Endothelial cell of umbilical vein (primary cell): ENCODE measurements around the gene GPR176.

Experiments used
- EZH2 ChIP-seq: IDR thresholded peaks from 2 replicates; pipeline ENCODE4 v1.6.1; 2012; ENCODE audit warnings: borderline replicate concordance, low read depth, mild to moderate bottlenecking, moderate library complexity, low read length, inconsistent platforms; ENCODE audit not compliant: severe bottlenecking
- FOS ChIP-seq: IDR thresholded peaks from 2 replicates; pipeline ENCODE4 v1.6.1; 2011; ENCODE audit warnings: mild to moderate bottlenecking, low read length, moderate library complexity, borderline replicate concordance; ENCODE audit not compliant: insufficient read depth
- GATA2 ChIP-seq: IDR thresholded peaks from 2 replicates; pipeline ENCODE4 v1.7.0; 2011; ENCODE audit warnings: low read depth, mild to moderate bottlenecking, moderate library complexity, mixed read lengths, low read length; ENCODE audit not compliant: insufficient read length, insufficient read depth
- JUN ChIP-seq: IDR thresholded peaks from 2 replicates; pipeline ENCODE4 v1.6.1; 2011; ENCODE audit warnings: borderline replicate concordance, low read depth; ENCODE audit not compliant: insufficient read length, insufficient read depth
- MYC ChIP-seq: IDR thresholded peaks from one replicate; pipeline ENCODE4 v1.6.1; 2011; ENCODE audit warnings: mild to moderate bottlenecking, low read depth, low read length
- POLR2A ChIP-seq: IDR thresholded peaks from 2 replicates; pipeline ENCODE4 v1.6.1; 2012; ENCODE audit warnings: low read depth, mild to moderate bottlenecking, control low read depth, low read length
- POLR2AphosphoS5 ChIP-seq: IDR thresholded peaks from 2 replicates; pipeline ENCODE4 v1.6.1; 2012; ENCODE audit warnings: low read depth, mild to moderate bottlenecking, control low read depth, low read length, moderate library complexity; ENCODE audit not compliant: insufficient read depth
- TF ChIP-seq, protein P1 (sequence below), 2 donors: IDR thresholded peaks; 1 replicate in 1 of 2; 2 replicates in 1 of 2; pipeline ENCODE4 v1.5.1; 2011; ENCODE audit warnings: low read length in 2 of 2, mild to moderate bottlenecking in 2 of 2, moderate library complexity in 2 of 2, control low read depth in 1 of 2, inconsistent platforms in 1 of 2, low read depth in 1 of 2; ENCODE audit not compliant: insufficient read depth in 1 of 2; ENCODE audit errors: extremely low read depth in 1 of 2
- TF ChIP-seq, protein P2 (sequence below): IDR thresholded peaks from 2 replicates; pipeline ENCODE4 v1.6.1; 2011; ENCODE audit not compliant: insufficient read depth, insufficient read length

DNA sequence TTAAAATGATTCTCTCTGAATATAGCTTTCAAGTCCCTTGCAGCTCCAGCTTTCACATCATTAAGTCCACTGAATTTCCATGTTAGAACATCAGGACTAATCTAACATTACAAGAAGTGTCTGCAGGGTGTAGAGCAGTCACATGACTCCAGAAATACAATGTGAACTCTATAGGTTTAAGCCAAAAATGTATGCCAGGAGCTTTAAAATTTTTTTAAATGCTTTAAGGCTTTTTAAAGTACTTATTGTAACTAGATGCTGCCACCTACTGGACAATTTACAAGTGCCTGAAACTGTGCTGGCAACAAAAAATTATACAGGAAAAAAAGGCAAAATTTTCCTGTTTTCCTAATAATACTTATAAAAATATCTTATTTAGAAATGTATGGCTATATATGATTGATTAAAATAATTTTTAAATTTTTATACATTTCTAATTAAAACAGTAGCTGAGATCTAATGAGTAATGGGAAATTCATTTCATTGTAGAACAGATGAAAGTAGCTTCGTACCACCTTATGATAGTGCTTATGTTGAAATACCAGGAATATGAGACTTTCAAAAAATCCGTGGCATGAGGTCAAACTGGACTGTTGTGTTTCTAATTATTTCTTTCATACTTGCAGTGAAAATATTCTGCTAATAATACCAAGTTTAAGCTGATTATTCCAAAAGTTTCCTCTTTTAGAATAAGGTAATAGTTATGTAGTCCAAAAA, 163.1 kb downstream of the GPR176 start:
- TF ChIP-seq, protein P1, sequence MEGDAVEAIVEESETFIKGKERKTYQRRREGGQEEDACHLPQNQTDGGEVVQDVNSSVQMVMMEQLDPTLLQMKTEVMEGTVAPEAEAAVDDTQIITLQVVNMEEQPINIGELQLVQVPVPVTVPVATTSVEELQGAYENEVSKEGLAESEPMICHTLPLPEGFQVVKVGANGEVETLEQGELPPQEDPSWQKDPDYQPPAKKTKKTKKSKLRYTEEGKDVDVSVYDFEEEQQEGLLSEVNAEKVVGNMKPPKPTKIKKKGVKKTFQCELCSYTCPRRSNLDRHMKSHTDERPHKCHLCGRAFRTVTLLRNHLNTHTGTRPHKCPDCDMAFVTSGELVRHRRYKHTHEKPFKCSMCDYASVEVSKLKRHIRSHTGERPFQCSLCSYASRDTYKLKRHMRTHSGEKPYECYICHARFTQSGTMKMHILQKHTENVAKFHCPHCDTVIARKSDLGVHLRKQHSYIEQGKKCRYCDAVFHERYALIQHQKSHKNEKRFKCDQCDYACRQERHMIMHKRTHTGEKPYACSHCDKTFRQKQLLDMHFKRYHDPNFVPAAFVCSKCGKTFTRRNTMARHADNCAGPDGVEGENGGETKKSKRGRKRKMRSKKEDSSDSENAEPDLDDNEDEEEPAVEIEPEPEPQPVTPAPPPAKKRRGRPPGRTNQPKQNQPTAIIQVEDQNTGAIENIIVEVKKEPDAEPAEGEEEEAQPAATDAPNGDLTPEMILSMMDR (IDR thresholded peaks at IDR 0.05; ENCODE audit: extremely low read depth in 1 of 2, insufficient read depth in 1 of 2, low read depth in 1 of 2, low read length in 2 of 2): peak; percentile 49 to 51
- TF ChIP-seq EZH2: no peak
- TF ChIP-seq POLR2A: no peak
- TF ChIP-seq, protein P2, sequence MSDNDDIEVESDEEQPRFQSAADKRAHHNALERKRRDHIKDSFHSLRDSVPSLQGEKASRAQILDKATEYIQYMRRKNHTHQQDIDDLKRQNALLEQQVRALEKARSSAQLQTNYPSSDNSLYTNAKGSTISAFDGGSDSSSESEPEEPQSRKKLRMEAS: no peak
- no peak for TF ChIP-seq JUN
- no peak for TF ChIP-seq POLR2AphosphoS5
- no peak for TF ChIP-seq GATA2
- no peak for TF ChIP-seq MYC
- TF ChIP-seq FOS: no peak
